ENCODE data around the gene SLC7A4. TPM values are rescaled to one million over a fixed set of nuclear protein-coding genes. Genes with fewer than 3 reads are reported as not detected.

SLC7A4 gene
- total RNA-seq, 4 donors from 2014 or later, result 2.5 to 11.7 (median 4.5) TPM

DNA sequence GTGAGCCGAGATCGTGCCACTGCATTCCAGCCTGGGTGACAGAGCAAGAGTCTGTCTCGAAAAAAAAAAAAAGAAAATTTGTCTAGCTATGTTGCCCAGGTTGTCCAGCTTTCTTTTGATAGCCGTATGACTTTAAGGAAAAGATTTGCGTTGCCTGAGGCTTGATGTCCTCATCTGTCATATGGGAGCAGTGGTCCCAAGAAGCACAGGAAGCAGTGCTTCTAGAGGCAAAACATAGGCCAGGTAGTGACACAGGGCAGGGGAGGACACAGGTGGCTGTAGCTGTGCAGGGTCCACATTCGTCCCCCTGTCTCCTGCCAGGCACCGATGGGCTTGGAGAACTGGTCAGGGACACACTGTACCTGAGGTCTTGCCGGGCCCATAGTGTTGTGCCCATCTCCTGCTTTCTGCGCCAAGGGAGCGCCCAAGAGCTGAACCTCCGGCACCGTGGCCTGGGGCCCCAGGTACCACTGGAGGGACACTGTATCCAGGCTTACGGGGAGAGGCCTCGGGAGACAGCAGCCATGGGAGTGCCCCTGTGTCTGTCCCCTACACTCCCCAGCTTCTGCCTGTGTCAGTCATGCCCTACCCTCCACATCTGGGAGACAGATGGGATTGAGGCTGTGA is 14.8 kb upstream of the SLC7A4 start:
- TF ChIP-seq POLR2A (IDR thresholded peaks at IDR 0.05), result no peak
- TF ChIP-seq CTCF (IDR thresholded peaks at IDR 0.05), result no peak
- no peak overlapping the region for H3K27ac ChIP-seq
- no peaks in the 10 kb centered on the region for H3K36me3 ChIP-seq
- no peaks in the 10 kb centered on the region for H3K9me3 ChIP-seq
- 64 to 94% methylated on average over 5 to 6 of the region's 14 CpGs for WGBS, 2 donors
- DNase-seq, result no peak
- intact Hi-C loops (cut with DNase I), result no loop called here
- peaks cover 15 to 38% (median 20%) of the 10 kb centered on the region in 3 donors for H3K4me1 ChIP-seq
- no peak overlapping the region for H3K4me3 ChIP-seq
- peaks cover 0 to 4% (median 0%) of the 10 kb centered on the region in 4 donors for H3K27me3 ChIP-seq

DNA sequence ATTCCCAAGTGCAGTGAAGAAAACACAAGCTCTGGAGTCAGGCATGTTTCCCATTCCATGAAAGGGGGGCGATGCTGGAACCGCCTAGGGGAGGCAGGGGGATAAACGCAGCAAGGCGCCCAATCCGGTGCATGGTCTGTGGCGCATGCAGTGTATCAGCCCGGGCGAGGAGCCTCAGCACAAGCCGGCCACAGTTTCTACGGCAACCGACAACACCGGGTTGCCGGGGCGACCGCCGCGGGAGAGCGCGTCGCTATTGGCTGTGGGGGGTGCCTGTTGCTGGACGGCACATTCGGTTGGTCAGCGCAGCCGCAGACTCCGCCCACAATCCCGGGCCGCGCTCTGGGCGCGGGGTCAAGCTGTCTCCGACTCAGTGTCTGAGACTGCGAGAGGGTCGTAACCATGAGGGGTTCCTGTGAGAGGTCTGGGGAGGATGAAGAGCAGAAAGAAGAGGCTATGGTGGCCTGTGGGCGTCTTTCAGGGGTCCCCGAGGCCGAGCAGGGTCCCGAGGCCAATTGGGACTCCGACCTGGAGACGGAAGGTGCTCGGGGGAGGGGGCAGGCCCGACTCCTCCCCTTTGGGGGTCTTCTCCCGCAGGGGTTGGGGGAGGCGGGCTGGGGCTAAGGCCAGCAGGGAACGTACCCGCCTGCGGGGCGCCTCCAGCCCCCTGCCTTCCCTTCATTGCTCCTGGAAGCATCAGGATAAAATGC is 13.4 kb upstream of the SLC7A4 start, which contains the start of gene LRRC74B:
LRRC74B (plus strand) TSS at position 362 of the 710 bp plus-strand sequence; CDS start at position 403, 41 bp downstream.
- Histone ChIP-seq H3K27ac (peak within 1 kb of the TSS in 3 of 4 donors; percentile 61 to 70 (median 65)), H3K4me3 (peak within 1 kb of the TSS; percentile 23 to 62 (median 37)), H3K4me1 (peaks cover 15 to 38% (median 20%) of the 10 kb centered on the region in 3 donors), H3K27me3 (peaks cover 0 to 4% (median 0%) of the 10 kb centered on the region in 4 donors), H3K9me3 (no peaks in the 10 kb centered on the region), H3K36me3 (no peaks in the 10 kb centered on the region)
- WGBS, 2 donors, result 1 to 12% methylated on average over 20 to 31 of the region's 47 CpGs
- TF ChIP-seq POLR2A (IDR thresholded peaks at IDR 0.05), result no peak
- no peak for TF ChIP-seq CTCF (IDR thresholded peaks at IDR 0.05)
- peak; percentile 25 for DNase-seq
- intact Hi-C loops (cut with DNase I), result no loop called here

DNA sequence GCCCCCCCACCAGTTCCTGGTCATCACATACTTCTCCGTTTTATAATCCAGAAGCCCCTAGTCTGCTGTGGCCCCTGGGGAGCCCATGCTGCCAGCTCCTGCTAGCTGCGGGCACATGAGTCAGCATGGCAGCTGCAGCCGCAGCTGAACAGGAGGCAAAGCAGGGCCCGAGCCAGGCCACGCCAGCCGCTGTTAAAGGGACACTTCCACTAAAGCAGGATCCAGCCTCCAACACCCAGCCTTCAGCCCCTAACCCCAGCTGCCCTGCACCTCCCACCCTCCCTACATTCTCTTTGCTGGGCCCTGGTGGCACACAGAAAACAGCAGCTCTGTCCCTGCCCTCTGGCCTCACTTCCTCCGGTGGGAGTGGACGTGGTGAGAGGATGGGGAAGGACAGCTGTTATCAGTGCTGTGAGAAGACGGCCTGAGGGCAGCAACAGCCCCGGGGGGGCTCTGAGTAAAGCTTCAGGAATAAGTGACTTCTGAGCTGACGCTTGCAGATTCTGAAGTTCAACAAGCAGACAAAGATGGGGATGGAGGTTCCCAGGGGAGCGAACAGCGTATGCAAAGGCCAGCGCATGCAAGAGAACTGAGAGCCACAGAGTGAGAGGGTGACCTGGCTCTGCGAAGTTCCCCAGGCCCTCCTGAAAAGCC is 12.7 kb upstream of the SLC7A4 start:
- Histone ChIP-seq H3K27me3 (peaks cover 0 to 4% (median 0%) of the 10 kb centered on the region in 4 donors), H3K27ac (peak overlapping the region in 3 of 4 donors; percentile 61 to 70 (median 65)), H3K36me3 (no peaks in the 10 kb centered on the region), H3K4me3 (peak overlapping the region; percentile 23 to 62 (median 37)), H3K4me1 (peaks cover 15 to 38% (median 20%) of the 10 kb centered on the region in 3 donors), H3K9me3 (no peaks in the 10 kb centered on the region)
- TF ChIP-seq POLR2A (IDR thresholded peaks at IDR 0.05), result no peak
- no peak for TF ChIP-seq CTCF (IDR thresholded peaks at IDR 0.05)
- 0 to 8% methylated on average over 5 to 7 of the region's 15 CpGs for WGBS, 2 donors
- no peak for DNase-seq
- intact Hi-C loops (cut with DNase I), result no loop called here

GRCh38 chr22:21043860-21044535 is 11.6 kb upstream of the SLC7A4 start:
- no peak for TF ChIP-seq POLR2A (IDR thresholded peaks at IDR 0.05)
- TF ChIP-seq CTCF (IDR thresholded peaks at IDR 0.05), result peak in 1 of 6 experiments; percentile 8
- intact Hi-C loops (cut with DNase I), result no loop called here
- peaks cover 15 to 38% (median 20%) of the 10 kb centered on the region in 3 donors for H3K4me1 ChIP-seq
- H3K27ac ChIP-seq, result peak overlapping the region; percentile 49 to 70 (median 63)
- no peak for DNase-seq
- H3K9me3 ChIP-seq, result no peaks in the 10 kb centered on the region
- WGBS, 2 donors, result 80 to 91% methylated on average over 3 to 9 of the region's 15 CpGs
- peaks cover 0 to 4% (median 0%) of the 10 kb centered on the region in 4 donors for H3K27me3 ChIP-seq
- no peaks in the 10 kb centered on the region for H3K36me3 ChIP-seq
- H3K4me3 ChIP-seq, result peak overlapping the region in 3 of 4 donors; percentile 23 to 39 (median 35)

All from esophagus squamous epithelium (tissue), 5 donors.